Smooth muscle cell (in vitro differentiated cells): ENCODE data around the gene INPP5K. TPM values are rescaled to one million over a fixed set of nuclear protein-coding genes. Genes with fewer than 3 reads are reported as not detected.

ENCODE experiments used
- DNase-seq: peaks from one replicate; lab custom pipeline; 2025; ENCODE audit not compliant: unreplicated experiment; lab: John Stamatoyannopoulos, UW
- H2AFZ ChIP-seq: fragments of 200-600 bp; sonication (generic); 2 replicates; pipeline ENCODE4 v1.6.0; 2016; ENCODE audit warnings: antibody characterized with exemption, low read depth, mild to moderate bottlenecking
- H3F3A ChIP-seq: fragments of 200-600 bp; sonication (generic); 2 replicates; pipeline ENCODE4 v1.6.0; 2017; ENCODE audit warnings: antibody characterized with exemption, low read depth
- H3K27ac ChIP-seq: fragments of 200-600 bp; sonication (generic); 2 replicates; pipeline ENCODE4 v1.5.1; 2016; ENCODE audit warnings: low read depth, mild to moderate bottlenecking
- H3K27me3 ChIP-seq: fragments of 200-600 bp; sonication (generic); 2 replicates; pipeline ENCODE4 v1.6.1; 2016; ENCODE audit warnings: low read depth, mild to moderate bottlenecking
- H3K36me3 ChIP-seq: fragments of 200-600 bp; sonication (generic); 2 replicates; pipeline ENCODE4 v1.5.1; 2016; ENCODE audit warnings: low read depth
- H3K4me1 ChIP-seq: fragments of 200-600 bp; sonication (generic); 2 replicates; pipeline ENCODE4 v1.5.1; 2016; ENCODE audit warnings: low read depth
- H3K4me2 ChIP-seq: fragments of 200-600 bp; sonication (generic); 2 replicates; pipeline ENCODE4 v1.6.0; 2016; ENCODE audit warnings: mild to moderate bottlenecking
- H3K4me3 ChIP-seq: fragments of 200-600 bp; sonication (generic); 2 replicates; pipeline ENCODE4 v1.5.1; 2016; ENCODE audit warnings: mild to moderate bottlenecking
- H3K79me2 ChIP-seq: fragments of 200-600 bp; sonication (generic); 2 replicates; pipeline ENCODE4 v1.6.0; 2016; ENCODE audit warnings: low read depth, mild to moderate bottlenecking
- H3K9ac ChIP-seq: fragments of 200-600 bp; sonication (generic); 2 replicates; pipeline ENCODE4 v1.6.0; 2016; ENCODE audit warnings: low read depth
- H3K9me3 ChIP-seq: fragments of 200-600 bp; sonication (generic); replicated peaks from 2 replicates; pipeline ENCODE4 v1.5.1; 2016; ENCODE audit warnings: low read depth
- H4K20me1 ChIP-seq: fragments of 200-600 bp; sonication (generic); 2 replicates; pipeline ENCODE4 v1.6.0; 2016; ENCODE audit warnings: low read depth
- WGBS: methylation state at CpG from one replicate; pipeline ENCODE4 v1.1.7; 2016; ENCODE audit warnings: low lambda C conversion rate; 5-methylcytosine and 5-hydroxymethylcytosine counted together
- polyA plus RNA-seq: library from polyadenylated mRNA; unstranded; fragments of >200 nt; fragmentation: Nextera tagmentation; extraction: Ambion mirVana; gene quantifications from 2 replicates; pipeline ENCODE4 v1.2.1, GENCODE V29; 2016
- total RNA-seq: library from RNA; depleted of rRNA; stranded (reverse); fragments of >200 nt; gene quantifications from 2 replicates; pipeline ENCODE4 v1.2.3, GENCODE V29; 2014
- TF ChIP-seq, protein P1 (sequence below): fragments of 200-600 bp; sonication (generic); IDR thresholded peaks from 2 replicates; pipeline ENCODE4 v1.5.1; 2017; ENCODE audit warnings: borderline replicate concordance, mild to moderate bottlenecking, antibody characterized with exemption; ENCODE audit not compliant: insufficient read depth, poor library complexity, severe bottlenecking

INPP5K gene
- total and polyA plus RNA-seq, 2 experiments from 2014 or later = 9.6 to 12.6 TPM

GRCh38 chr17:1482680-1483079 lies 33.7 kb downstream of the INPP5K start:
- TF ChIP-seq, protein P1, sequence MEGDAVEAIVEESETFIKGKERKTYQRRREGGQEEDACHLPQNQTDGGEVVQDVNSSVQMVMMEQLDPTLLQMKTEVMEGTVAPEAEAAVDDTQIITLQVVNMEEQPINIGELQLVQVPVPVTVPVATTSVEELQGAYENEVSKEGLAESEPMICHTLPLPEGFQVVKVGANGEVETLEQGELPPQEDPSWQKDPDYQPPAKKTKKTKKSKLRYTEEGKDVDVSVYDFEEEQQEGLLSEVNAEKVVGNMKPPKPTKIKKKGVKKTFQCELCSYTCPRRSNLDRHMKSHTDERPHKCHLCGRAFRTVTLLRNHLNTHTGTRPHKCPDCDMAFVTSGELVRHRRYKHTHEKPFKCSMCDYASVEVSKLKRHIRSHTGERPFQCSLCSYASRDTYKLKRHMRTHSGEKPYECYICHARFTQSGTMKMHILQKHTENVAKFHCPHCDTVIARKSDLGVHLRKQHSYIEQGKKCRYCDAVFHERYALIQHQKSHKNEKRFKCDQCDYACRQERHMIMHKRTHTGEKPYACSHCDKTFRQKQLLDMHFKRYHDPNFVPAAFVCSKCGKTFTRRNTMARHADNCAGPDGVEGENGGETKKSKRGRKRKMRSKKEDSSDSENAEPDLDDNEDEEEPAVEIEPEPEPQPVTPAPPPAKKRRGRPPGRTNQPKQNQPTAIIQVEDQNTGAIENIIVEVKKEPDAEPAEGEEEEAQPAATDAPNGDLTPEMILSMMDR = no peak
- Histone ChIP-seq H3K9ac (no peak overlapping the region), H4K20me1 (peaks cover 18% of the 10 kb centered on the region), H3K4me2 (no peak overlapping the region), H3K4me3 (no peak overlapping the region), H3K27ac (no peak overlapping the region), H2AFZ (no peak overlapping the region), H3K27me3 (no peaks in the 10 kb centered on the region), H3F3A (peaks cover 6% of the 10 kb centered on the region), H3K79me2 (no peaks in the 10 kb centered on the region), H3K4me1 (peaks cover 13% of the 10 kb centered on the region), H3K36me3 (no peaks in the 10 kb centered on the region), H3K9me3 (no peaks in the 10 kb centered on the region)
- DNase-seq = no peak
- WGBS = 97% methylated on average over 17 of the region's 20 CpGs

- H3K27me3 ChIP-seq = no peaks in the 10 kb centered on the region
- no peak overlapping the region for H3K4me2 ChIP-seq
- H2AFZ ChIP-seq = no peak overlapping the region
- peaks cover 6% of the 10 kb centered on the region for H3K4me1 ChIP-seq
- H3K9ac ChIP-seq = no peak overlapping the region
- TF ChIP-seq, protein P1 = no peak
- DNase-seq = no peak
- H3K4me3 ChIP-seq = no peak overlapping the region
- H3K27ac ChIP-seq = no peak overlapping the region
- no peaks in the 10 kb centered on the region for H3K36me3 ChIP-seq
- no peaks in the 10 kb centered on the region for H3K9me3 ChIP-seq
- 96% methylated on average over 11 of the region's 11 CpGs for WGBS
- no peaks in the 10 kb centered on the region for H3K79me2 ChIP-seq
- no peaks in the 10 kb centered on the region for H3F3A ChIP-seq
- H4K20me1 ChIP-seq = peaks cover 18% of the 10 kb centered on the region
These were observed 34.7 kb downstream of the INPP5K start for GRCh38 chr17:1481736-1482135.

DNA sequence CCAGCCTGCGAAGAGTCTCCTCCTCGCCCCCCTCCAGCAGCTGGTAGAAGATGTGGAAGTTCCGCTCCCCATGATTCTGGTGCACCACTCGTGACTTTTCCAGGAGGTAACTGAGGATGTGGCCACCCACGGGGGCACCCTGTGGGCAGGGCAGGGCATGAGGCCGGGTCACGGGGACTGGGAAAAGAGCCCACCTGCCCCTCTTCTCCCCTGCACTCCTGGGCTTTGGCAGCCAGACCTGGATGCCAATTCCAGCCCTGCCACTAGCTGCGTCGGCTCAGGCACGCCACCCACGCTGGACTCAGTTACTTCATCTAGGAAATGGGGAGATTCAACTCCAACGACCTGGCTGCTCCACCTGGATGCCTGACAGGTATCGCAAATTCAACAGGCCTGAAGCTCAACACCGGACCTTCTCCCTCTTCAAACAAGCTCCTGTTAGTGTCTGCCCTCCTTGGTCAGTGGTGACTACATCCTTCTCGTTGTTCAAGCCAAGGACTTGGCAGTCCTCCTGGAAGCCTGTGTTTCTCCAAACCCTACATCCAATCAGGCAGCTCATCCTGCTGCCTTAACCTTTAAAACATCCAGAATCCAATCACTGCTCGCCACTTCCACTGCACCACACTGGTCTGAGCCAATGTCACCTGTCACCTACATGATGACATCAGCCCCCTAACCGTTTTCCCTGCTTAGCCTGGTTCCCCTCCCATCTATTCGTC lies 35.5 kb downstream of the INPP5K start:
- Histone ChIP-seq H3K79me2 (no peaks in the 10 kb centered on the region), H3K36me3 (no peaks in the 10 kb centered on the region), H3K4me1 (peaks cover 6% of the 10 kb centered on the region), H3K4me2 (no peak overlapping the region), H3K4me3 (no peak overlapping the region), H2AFZ (no peak overlapping the region), H3K27ac (no peak overlapping the region), H3F3A (no peaks in the 10 kb centered on the region), H4K20me1 (peaks cover 18% of the 10 kb centered on the region), H3K9me3 (no peaks in the 10 kb centered on the region), H3K9ac (no peak overlapping the region), H3K27me3 (no peaks in the 10 kb centered on the region)
- WGBS = 96% methylated on average over 18 of the region's 18 CpGs
- no peak for DNase-seq
- TF ChIP-seq, protein P1 = no peak

- H3K9ac ChIP-seq = no peak overlapping the region
- H3K79me2 ChIP-seq = no peaks in the 10 kb centered on the region
- WGBS = 98% methylated on average over 20 of the region's 26 CpGs
- no peak overlapping the region for H3K27ac ChIP-seq
- H3F3A ChIP-seq = no peaks in the 10 kb centered on the region
- H3K36me3 ChIP-seq = no peaks in the 10 kb centered on the region
- H3K4me1 ChIP-seq = no peaks in the 10 kb centered on the region
- no peak overlapping the region for H2AFZ ChIP-seq
- H3K4me2 ChIP-seq = no peak overlapping the region
- no peaks in the 10 kb centered on the region for H3K27me3 ChIP-seq
- peaks cover 29% of the 10 kb centered on the region for H4K20me1 ChIP-seq
- TF ChIP-seq, protein P1 = no peak
- no peak overlapping the region for H3K4me3 ChIP-seq
- H3K9me3 ChIP-seq = no peaks in the 10 kb centered on the region
- DNase-seq = no peak
These were observed 38.0 kb downstream of the INPP5K start for GRCh38 chr17:1478418-1478817.
